ENCODE results near the gene DHH.
"Not testable (repeated sequence)": the region's sequence is repeated elsewhere in the genome, so short reads cannot be mapped to it uniquely, and the experiment has no call there.

The DHH gene

DNA sequence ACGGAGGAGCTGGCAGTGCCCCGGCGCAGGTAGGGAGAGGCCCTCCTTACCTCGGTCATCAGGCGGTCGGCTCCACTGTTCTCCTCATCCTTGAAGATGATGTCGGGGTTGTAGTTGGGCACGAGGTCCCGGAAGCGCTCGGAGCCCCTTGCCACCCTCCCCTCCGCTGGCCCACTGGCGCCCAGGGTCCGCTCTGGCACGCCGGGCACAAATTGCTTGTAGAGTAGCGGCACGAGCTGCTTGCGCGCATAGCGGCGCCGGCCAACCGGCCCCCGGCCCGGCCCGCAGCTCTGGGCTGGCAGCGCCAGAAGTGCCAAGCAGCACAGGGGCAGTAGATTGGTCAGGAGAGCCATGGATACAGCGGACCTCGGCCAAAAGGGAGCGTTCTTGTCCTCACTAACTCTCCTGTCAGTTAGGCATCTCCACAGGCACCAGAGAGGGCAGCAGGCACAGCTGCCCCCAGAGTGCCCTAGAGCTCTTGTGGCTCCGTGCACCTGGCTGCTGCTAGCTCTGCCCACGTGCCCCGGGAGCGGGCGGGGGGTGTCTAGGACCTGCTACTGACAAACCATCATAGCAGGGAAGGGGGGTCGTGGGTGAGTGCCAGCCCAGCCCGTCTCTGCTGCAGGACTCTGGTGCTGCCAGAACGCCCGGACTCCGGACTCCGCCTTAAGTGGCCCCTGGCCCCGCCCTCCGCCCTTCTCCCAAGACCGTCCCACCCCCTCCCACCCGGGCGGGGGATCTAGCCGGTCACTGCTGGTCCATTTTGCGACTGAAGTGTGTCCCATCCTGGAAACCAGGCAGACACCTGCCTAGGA lies at the start of gene DHH:
TSS of gene DHH (minus strand) at position 642 of the 815 bp plus-strand sequence. CDS start at position 353, 289 bp downstream.
- in situ Hi-C loops (cut with HindIII; ENCODE audit: low sequenced_read_pairs) = no loop called here

DNA sequence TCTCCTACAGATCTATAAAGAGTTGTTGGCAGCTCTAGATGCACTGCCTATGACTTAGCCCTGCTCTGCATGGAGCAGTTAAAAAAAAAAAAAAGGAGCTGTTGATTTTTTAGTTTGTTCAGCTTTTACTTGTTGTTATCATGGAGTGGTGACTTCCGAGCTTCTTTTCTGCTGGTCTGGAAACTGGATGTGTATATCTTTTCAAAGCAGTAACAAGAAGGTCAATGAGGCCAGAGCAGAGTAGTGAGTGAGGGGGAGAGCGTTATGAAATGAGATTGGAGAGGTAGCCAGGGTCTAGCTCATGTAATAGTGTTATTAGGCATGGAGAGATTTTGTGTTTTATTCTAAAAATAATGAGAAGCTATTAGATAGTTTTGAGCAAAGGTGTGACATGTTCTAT lies 49.8 kb upstream of the DHH start:
- in situ Hi-C loops (cut with HindIII; ENCODE audit: low sequenced_read_pairs) = no loop called here

DNA sequence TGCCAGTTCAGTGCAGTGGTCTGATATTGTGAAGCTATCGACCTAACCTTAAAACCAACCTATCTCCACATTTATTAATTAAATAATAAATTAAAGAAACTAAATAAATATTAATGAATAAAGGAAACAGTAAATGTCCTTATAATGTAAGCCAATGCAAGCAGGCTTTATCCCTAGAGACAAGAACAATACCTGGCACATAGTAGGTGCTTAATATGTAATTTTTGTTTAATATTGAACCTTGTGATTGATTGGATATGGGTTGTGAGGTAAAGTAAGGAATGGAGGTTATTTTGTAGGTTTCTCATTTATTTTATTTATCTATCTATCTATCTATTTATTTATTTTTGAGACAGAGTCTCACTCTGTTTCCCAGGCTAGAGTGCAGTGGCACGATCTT lies 44.4 kb upstream of the DHH start:
- in situ Hi-C loops (cut with HindIII; ENCODE audit: low sequenced_read_pairs) = no loop called here

DNA sequence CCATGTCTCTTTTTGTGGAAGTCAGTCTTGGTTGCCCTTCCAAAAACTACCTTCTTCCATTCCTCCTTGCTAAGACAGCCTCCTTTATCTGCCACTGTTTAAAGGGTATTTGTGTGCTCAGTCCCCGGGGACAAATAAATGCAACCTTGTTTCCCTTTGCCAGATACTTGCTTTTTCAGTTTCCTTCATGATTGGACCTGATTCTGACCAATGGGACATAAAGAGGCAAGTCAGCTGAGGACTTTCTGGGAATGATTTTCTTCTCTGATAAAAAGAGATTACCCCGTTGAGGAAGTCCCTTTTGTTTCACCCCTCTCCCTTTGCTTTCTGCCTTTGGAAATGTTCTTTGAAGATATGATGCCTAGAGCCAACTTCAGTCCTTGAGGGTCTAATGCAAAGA lies 44.0 kb upstream of the DHH start:
- in situ Hi-C loops (cut with HindIII; ENCODE audit: low sequenced_read_pairs) = no loop called here

DNA sequence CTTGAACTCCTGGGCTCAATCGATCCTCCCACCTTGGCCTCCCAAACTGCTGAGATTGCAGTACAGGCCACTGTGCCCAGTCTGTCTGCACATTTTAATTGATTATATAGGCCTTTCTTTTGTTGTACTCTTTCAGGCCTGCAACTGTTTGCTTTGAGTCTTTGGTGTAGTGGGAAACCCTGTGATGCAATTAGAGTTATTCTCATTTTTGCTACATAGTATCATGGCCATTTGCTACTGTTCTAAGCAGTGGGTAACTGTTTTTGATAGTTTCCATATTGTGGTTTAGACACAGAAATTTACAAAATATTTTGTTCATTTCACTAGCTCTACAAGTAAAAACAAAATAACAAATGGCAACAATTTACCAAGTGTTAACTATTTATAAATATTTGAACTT lies 42.9 kb upstream of the DHH start:
- in situ Hi-C loops (cut with HindIII; ENCODE audit: low sequenced_read_pairs) = no loop called here

DNA sequence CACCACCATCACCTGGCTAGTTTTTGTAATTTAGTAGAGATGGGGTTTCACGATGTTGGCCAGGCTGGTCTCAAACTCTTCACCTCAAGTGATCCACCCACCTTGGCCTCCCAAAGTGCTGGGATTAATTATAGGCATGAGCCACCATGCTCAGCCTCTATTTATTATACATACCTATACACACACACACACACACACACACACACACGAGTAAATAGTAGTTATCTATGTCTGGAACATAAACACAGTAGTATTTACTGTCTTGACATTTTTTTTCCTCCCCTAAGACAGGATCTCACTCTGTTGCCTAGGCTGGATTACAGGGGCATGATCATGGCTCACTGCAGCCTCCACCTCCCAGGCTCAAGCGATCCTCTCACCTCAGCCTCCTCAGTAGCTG lies 42.4 kb upstream of the DHH start:
- in situ Hi-C loops (cut with HindIII; ENCODE audit: low sequenced_read_pairs) = not testable (repeated sequence)

DNA sequence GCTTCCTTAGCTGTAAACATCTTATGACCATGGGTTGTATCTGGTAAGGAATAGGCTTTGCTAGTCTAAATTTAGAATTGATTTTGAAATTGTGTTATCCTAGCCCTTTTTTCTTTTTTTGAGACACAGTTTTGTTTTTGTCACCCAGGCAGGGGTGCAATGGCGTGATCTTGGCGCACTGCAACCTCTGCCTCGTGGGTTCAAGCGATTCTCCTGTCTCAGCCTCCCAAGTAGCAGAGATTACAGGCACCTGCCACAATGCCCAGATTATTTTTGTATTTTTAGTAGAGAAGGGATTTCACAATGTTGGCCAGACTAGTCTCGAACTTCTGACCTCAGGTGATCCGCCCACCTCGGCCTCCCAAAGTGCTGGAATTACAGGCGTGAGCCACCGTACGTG lies 39.0 kb upstream of the DHH start:
- in situ Hi-C loops (cut with HindIII; ENCODE audit: low sequenced_read_pairs) = no loop called here

DNA sequence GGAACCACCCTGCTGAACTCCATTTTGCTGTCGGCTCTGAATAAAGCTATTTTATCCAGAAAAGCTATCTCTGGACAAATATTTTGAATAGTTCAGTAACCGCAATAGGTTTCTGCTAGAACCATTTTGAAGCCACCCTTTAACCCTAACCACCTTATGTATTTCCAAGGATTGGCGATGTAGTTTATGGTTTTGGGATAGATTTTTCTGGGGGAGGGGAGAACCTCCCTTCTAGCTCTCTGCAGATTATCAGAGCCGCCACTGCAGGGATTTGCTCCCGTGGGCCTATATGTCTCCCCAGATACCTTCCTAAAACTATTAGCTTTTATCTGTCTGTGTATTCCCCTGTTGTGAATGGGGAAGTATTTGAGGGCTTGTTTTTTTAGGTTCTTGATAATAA lies 38.4 kb upstream of the DHH start:
- in situ Hi-C loops (cut with HindIII; ENCODE audit: low sequenced_read_pairs) = no loop called here

DNA sequence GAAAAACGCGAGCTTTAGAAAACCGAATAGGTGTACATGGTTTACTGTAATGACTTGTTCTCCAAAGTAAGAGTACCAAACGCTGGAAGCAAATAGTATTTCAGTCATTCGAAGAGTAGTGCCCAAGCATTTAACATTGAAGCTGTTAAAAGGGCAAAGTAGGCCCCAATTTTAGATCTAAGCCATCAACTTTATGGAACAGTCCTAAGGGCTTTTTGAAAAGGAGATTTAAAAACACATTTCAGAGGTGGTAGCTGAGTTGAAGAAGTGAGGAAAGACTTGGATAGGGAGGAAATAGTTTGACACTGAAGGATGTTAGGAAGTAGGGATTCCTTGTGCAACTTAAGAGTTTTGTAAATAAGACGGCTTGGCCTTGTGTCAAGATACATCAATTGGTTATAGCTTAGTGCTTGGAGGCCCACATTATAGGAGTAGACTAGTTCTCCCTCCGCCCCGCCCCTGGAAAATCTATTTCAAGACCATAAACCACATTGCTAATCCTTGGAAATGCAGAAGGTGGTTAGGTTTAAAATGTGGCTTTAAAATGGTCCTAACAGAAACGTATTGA lies 37.4 kb upstream of the DHH start:
- in situ Hi-C loops (cut with HindIII; ENCODE audit: low sequenced_read_pairs) = no loop called here

DNA sequence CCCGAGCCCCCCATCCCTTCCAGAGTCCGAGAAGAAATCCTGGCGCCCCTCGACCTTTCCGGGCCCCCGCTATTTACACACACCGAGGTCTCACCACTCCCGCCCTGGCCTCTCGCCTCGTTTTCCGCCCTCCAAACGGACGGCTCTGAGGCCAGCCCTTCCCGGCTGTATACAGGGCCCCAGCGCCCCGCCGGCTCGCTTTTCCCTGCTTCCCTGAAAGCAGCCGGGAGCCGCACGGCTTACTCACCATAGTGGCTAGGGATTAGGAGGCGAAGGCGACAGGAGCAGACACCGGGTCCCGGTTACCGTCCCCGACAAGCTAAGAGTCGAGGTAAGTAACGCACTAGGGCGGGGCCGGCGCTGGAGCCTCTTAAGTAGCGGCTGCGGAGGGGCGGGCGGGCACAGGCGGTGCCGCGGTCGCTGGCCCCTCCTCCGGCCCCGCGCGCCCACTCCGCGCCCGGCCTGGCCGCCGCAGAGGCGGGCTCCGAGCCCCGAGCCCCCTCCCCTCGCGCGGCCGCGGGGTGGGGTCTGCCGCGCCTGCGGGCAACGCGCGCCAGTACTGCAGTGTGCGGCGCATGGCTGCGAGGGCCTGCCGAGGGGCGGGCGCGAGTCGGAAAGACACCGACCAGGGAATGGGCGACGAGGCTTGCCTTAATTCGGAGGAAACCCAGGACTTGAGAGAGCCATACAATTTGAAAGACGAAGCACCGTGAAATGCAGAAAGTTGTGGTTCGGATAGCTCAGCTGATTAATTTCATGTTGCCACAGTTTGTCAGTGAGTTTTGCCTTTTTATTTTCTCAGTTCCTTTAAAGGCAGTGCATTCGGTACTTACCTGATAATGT lies 36.7 kb upstream of the DHH start, which contains the start of gene TUBA1B:
TSS of gene TUBA1B (minus strand) at position 345 of the 843 bp plus-strand sequence. CDS start at position 250, 95 bp downstream.
- in situ Hi-C loops (cut with HindIII; ENCODE audit: low sequenced_read_pairs) = no loop called here

DNA sequence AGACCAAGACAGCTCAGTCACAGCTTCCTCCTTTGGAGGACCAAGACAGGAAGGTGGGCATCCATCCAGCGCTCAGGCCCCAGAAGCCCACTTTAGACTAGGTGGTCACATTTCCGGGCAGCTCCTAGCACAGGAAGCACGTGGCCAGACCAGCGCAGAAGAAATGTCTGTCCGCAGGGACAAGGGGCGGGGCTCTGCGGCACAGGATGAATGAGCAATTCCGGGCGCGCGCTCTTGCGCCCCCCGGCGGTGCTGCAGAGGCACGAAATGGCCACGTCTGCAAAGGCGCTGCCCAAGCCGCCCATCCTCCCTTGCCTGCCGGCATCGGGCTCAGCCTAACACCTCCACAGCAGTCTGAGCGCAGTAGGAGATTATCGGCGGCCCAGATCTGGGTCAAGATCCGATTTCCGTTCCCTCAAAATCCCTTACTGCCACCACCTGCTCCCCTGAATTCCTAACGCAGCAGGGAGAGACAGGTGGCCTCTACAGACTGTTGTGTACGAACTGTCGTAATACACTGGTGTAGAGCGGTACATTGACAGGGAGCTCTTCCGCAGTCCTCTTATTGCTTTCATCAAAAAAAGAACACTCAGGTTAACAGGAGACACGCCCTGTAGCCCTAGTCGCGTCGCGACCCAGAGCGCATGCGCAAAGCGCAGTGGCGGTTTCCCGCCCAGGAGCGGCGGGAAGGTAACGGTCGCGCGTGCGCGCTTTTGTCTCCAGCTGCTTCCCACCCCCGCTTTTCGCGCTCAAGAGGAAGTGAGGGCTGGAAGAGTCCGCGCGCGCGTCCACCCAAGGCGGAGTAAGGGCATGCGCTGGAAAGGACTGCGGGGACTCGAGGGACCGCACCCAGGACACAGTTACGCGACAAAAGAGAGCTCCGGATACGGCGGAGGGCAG lies 35.8 kb upstream of the DHH start:
- in situ Hi-C loops (cut with HindIII; ENCODE audit: low sequenced_read_pairs) = no loop called here

DNA sequence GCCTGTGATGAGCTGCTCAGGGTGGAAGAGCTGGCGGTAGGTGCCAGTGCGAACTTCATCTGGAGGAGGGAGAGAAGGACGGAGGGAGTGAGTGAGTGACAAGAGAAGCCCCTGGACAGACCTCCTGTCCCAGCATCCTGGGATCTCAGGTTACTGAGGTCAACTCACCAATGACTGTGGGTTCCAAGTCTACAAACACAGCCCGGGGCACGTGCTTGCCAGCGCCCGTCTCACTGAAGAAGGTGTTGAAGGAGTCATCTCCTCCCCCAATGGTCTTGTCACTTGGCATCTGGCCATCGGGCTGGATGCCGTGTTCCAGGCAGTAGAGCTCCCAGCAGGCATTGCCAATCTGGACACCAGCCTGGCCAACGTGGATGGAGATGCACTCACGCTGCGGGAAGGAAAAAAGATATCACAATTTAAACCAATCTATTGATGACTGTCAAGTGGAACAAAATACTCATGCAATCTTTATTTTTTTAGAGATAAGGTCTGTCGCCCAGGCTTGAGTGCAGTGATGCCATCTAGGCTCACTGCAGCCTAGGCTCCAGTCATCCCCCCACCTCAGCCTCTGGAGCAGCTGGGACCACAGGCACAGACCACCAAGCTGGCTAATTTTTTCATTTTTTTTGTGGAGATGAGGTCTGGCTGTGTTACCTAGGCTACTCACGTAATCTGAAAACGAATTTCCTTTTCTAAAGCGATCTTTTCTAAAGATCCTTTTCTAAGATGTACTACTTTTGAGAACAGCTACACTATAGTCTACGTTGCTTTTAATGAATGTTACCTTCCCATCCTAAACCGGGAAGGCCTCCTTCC lies 34.9 kb upstream of the DHH start:
- in situ Hi-C loops (cut with HindIII; ENCODE audit: low sequenced_read_pairs) = loop anchor here (5.0 to 10.0 kb wide), 2 partner anchors 65 to 108 kb away; partner anchors contain the start of genes KMT2D and RHEBL1

DNA sequence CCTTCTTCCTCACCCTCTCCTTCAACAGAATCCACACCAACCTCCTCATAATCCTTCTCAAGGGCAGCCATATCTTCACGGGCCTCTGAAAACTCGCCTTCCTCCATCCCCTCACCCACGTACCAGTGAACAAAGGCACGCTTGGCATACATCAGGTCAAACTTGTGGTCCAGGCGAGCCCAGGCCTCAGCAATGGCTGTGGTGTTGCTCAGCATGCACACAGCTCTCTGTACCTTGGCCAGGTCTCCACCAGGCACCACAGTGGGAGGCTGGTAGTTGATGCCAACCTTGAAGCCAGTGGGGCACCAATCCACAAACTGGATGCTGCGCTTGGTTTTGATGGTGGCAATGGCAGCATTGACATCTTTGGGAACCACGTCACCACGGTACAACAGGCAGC lies 33.4 kb upstream of the DHH start:
- in situ Hi-C loops (cut with HindIII; ENCODE audit: low sequenced_read_pairs) = loop anchor here (5.0 to 10.0 kb wide), 2 partner anchors 63 to 109 kb away; partner anchors contain the start of genes KMT2D and RHEBL1

DNA sequence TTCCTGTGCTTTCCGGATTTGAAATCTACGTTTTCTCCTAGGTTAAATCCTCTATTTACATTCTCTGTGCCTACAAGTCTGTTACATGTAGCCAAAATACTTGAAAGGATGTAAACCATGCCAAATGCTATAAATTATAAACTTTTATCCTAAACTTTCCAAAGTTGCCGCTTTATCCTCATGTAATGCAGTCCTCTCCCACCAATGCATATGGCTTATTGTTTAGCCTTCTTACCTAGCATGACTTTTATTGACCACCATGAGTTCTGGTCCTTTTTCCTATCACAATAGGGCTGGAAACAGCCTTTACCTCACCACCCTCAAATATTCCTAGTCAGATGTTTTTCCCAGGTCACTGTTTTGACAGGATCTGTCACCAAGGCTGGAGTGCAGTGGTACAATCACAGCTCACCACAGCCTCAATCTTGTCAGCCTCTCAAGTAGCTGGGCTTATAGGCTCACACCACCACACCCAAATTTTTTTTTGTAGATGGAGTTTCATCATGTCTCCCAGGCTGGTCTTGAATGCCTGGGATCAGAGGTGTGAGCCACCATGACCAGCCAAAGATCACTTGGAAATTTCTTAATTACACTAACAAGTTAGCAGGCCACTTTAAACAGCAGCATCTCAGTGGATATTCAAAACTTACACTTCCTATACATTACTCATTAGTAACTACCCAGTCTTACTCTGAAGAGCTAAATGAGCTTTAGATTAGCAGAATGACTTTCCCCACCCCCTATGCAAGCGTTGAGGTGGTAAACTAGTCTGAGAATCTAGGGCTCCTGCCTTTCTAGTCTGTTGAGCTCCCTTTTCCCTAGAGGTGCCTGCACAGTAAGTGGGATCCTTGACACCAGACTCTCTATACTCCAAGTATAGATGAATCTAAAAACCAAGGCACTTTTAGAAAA lies 32.5 kb upstream of the DHH start:
- in situ Hi-C loops (cut with HindIII; ENCODE audit: low sequenced_read_pairs) = loop anchor here (5.0 to 10.0 kb wide), 2 partner anchors 62 to 110 kb away; partner anchors contain the start of genes KMT2D and RHEBL1

DNA sequence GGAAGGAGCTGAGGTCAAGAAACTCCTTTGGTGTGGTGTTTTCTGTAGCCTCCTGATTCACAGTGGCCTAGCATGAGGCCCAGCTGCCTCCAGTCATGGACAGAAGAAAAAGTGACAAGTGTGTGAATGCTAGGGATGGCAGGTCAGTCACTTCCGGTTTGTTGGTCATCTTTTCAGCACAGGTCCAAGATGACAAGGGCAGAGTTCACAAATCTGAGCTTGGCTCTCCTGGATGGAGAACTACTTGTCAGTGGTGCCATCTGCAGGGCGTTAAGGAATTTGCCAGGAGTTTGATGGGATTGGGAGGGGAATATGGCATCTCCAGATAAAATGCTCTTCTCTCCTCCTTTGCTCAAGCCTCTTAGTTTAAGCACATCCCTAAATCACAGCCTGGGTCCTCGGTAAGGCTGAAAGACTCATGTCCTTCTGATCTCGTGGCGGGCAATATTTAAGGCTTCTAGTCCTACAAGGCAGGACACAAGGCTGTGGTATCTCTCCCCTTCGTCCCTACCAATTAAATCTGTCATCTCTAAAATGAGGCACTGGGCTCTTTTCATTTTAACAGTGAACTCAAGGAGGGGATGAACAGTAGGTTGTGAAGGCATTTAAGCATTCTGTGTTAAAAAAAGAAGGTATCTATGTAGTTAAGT lies 26.6 kb upstream of the DHH start:
- in situ Hi-C loops (cut with HindIII; ENCODE audit: low sequenced_read_pairs) = loop anchor here (10.0 kb wide), 1 partner anchor 56 kb away; the partner anchor contains the start of genes KMT2D and RHEBL1

DNA sequence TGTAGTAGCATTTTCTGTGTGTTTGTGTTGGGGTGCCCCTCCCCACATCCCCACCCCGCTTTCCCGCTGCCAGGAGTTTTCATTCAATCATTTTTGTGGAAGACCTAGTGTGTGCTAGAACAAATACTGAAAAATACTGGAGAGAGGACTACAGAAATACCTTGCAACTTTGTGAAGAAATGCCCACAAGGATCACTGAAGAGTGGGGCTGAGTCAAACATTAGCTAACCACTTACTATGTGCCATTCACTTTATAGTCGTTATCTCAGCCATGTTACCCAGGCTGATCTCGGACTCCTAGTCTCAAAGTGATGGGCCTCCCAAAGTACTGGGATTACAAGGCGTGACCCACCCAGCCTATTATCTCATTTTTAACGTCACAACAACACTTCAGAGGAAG lies 16.6 kb upstream of the DHH start:
- in situ Hi-C loops (cut with HindIII; ENCODE audit: low sequenced_read_pairs) = no loop called here

DNA sequence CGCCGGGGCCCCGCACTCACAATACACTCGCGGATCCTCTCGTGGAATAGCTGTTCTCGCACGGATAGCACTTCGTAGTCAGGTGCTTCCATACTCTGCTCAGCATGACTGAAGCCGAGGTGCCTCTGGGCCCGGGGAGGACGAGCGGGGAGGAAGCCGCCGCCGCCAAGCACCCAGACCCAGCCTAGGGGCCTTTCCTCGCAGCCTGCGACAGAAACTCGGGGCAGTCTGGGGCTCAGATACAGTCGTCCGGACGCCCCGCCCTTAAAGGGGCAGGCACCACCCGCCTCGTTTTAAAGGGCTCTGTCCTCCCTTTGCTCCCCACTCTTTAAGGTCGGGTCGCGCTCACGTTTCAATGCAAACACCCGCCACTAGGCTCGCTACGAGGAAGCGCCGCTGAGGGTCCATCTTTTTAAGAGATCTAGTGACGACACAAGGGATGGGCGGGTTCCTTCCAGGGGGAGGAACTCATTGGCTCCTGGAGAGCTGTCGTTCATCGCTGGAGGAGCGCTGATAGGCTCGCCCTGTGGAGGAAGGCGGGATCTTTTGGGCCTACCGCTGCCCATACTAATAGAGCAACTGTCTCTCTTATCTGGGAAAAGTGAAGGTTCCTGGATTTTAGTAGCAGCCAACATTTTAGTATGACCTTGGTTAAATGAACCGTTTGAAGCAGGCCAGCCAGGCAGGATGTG lies 16.0 kb upstream of the DHH start, which contains the start of gene LMBR1L:
TSS of gene LMBR1L (minus strand) at position 384 of the 692 bp plus-strand sequence. CDS start at position 92, 292 bp downstream.
- in situ Hi-C loops (cut with HindIII; ENCODE audit: low sequenced_read_pairs) = no loop called here

Data from endothelial cell of hepatic sinusoid (primary cell).